Measurements from ENCODE around the gene CSE1L. TPM values are rescaled to one million over a fixed set of nuclear protein-coding genes. Genes with fewer than 3 reads are reported as not detected.

The CSE1L gene
- total and polyA plus RNA-seq, 2 experiments from 2014 or later, result 163 to 326 TPM

- TF ChIP-seq REST (IDR thresholded peaks at IDR 0.05; ENCODE audit: unreplicated experiment), result no peak
- no peak for TF ChIP-seq EZH2 (IDR thresholded peaks at IDR 0.05; ENCODE audit: low read depth, unreplicated experiment)
- TF ChIP-seq CREB1 (CRISPR knock-in tag; IDR thresholded peaks at IDR 0.05; ENCODE audit: low read depth), result no peak
- TF ChIP-seq CTCF (conservative IDR thresholded peaks at IDR 0.05; ENCODE audit: low read depth in 2 of 2), result no peak
- TF ChIP-seq POLR2AphosphoS5 (IDR thresholded peaks at IDR 0.05; ENCODE audit: low read depth), result no peak
- TF ChIP-seq ETS1 (IDR thresholded peaks at IDR 0.05), result no peak
- TF ChIP-seq EZH2phosphoT487 (IDR thresholded peaks at IDR 0.05; ENCODE audit: unreplicated experiment), result no peak
Measured at GRCh38 chr20:49096203-49096730, 50.2 kb downstream of the CSE1L start (continued).

- no peaks in the 10 kb centered on the region for H3K4me1 ChIP-seq (ENCODE audit: insufficient read depth)
- Mint-ChIP-seq H3K27ac (no peak overlapping the region; the same call in 1 of the 2 replicates), H3K36me3 (ENCODE audit: low read depth) (peaks cover 90% of the 10 kb centered on the region), H3K9me3 (no peaks in the 10 kb centered on the region), H3K4me1 (no peaks in the 10 kb centered on the region), H3K4me3 (no peak overlapping the region), H3K27me3 (ENCODE audit: insufficient read depth, low read depth, poor library complexity) (peaks cover 2% of the 10 kb centered on the region)
- H3K36me3 ChIP-seq (ENCODE audit: insufficient read depth), result peaks cover 80% of the 10 kb centered on the region
- H2AFZ ChIP-seq, result no peak overlapping the region
- H3K27me3 ChIP-seq (ENCODE audit: insufficient read depth), result no peaks in the 10 kb centered on the region
- H3K9me2 ChIP-seq (ENCODE audit: insufficient read depth), result no peaks in the 10 kb centered on the region
- H3K79me2 ChIP-seq (replicated peaks; ENCODE audit: insufficient read depth), result peaks cover 50% of the 10 kb centered on the region
- H3K27ac ChIP-seq (ENCODE audit: low read depth), result peak overlapping the region; percentile 53; the same call in 1 of the 2 replicates
- H3K4me2 ChIP-seq, result no peak overlapping the region
- ATAC-seq, result no peak
- H3F3A ChIP-seq (replicated peaks; ENCODE audit: low read depth), result peaks cover 27% of the 10 kb centered on the region
- peaks cover 33% of the 10 kb centered on the region for H4K20me1 ChIP-seq (replicated peaks; ENCODE audit: insufficient read depth)
- no peak for DNase-seq (ENCODE audit: low spot score)
- H3K4me3 ChIP-seq, result no peak overlapping the region
- no peak for TF ChIP-seq EZH2phosphoT487 (IDR thresholded peaks at IDR 0.05; ENCODE audit: unreplicated experiment)
- no peak for TF ChIP-seq CTCF (conservative IDR thresholded peaks at IDR 0.05; ENCODE audit: low read depth in 2 of 2)
- no peak for TF ChIP-seq ZNF331 (CRISPR knock-in tag; IDR thresholded peaks at IDR 0.05; ENCODE audit: low read depth)
- no peak for TF ChIP-seq JUNB (IDR thresholded peaks at IDR 0.05; ENCODE audit: unreplicated experiment)
Measured at GRCh38 chr20:49097159-49097558, 51.0 kb downstream of the CSE1L start.
